Subcutaneous adipose tissue (tissue), 4 donors: Measurements from ENCODE around the gene EIPR1. TPM values are rescaled to one million over a fixed set of nuclear protein-coding genes. Genes with fewer than 3 reads are reported as not detected.

Experiments
- total RNA-seq, 4 donors: library from RNA; depleted of rRNA; stranded (reverse); fragments of >200 nt; gene quantifications; one replicate each; pipeline ENCODE4 v1.1.0, GENCODE V29; 2016
- TF ChIP-seq, protein P1 (sequence below): fragments of 450-650 bp; IDR thresholded peaks from one replicate; pipeline ENCODE4 v1.5.1; 2016; ENCODE audit warnings: low read depth, mild to moderate bottlenecking, control low read depth, antibody characterized with exemption, moderate library complexity

The EIPR1 gene
- total RNA-seq, 4 donors from 2014 or later, result 13.9 to 27.6 (median 16.1) TPM

DNA sequence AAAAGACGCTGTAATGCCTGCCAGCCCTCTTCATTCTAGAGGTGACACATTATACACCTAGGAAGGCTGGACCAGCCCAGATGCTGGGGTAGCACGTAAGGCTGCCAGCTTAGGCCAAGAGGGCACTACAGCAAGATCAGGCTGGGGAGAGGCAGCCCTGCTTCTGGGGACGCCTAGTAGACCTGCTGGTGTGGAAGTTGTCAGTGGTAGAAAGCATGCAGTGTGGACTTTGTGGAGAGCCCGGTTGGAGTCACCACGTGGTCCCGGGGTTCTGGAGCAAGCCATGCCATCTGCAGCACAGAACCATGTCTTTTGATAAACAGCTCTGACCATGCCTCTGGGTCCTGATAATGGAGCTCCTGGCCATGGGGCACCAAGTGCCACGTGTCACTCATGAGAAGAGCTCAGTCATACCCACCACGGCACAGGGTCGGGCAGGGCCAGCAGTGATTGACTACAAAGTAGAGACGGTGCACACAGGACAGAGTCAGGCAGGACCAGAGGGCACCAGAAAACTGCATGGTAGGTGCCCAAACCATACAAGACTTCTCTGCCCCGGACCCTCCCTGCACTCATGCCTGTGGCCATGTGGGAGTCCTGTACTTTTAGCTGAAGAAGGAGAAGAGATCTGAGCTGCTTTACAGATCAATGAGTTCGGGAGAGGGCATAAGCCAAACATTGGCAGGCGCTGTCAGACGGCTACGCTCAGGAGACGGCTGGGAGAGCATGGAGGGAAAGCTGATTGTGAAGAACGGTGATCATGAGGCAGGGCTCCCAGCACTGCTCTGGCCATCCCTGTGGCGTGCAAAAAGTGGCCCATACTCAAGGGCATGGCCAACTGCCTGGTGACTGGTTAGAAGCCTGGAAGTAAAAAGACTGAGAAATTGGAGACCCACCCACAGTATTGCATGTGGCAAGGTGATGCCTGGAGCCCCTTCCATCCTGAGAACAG lies 114.9 kb downstream of the EIPR1 start:
- TF ChIP-seq, protein P1, sequence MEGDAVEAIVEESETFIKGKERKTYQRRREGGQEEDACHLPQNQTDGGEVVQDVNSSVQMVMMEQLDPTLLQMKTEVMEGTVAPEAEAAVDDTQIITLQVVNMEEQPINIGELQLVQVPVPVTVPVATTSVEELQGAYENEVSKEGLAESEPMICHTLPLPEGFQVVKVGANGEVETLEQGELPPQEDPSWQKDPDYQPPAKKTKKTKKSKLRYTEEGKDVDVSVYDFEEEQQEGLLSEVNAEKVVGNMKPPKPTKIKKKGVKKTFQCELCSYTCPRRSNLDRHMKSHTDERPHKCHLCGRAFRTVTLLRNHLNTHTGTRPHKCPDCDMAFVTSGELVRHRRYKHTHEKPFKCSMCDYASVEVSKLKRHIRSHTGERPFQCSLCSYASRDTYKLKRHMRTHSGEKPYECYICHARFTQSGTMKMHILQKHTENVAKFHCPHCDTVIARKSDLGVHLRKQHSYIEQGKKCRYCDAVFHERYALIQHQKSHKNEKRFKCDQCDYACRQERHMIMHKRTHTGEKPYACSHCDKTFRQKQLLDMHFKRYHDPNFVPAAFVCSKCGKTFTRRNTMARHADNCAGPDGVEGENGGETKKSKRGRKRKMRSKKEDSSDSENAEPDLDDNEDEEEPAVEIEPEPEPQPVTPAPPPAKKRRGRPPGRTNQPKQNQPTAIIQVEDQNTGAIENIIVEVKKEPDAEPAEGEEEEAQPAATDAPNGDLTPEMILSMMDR, result no peak

DNA sequence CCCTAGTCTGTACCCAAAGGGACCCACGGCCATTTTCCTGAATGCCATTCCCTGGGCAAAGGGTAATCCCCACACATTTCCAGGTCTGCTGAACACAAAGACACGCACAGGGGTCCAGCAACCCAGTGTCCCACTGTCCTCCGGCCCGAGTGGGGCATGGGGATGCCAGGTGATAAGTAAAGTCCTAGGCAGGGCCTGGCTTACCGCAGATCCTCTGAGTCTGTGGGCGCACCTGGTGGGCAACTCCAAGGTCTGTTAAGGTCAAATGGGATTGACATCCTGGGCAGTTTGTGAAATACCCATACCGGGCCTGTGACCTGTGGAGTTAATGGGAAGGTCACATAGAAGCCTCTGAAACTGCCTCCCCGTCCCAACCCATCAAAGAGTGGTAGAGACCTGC lies 116.1 kb downstream of the EIPR1 start:
- TF ChIP-seq, protein P1, result no peak

DNA sequence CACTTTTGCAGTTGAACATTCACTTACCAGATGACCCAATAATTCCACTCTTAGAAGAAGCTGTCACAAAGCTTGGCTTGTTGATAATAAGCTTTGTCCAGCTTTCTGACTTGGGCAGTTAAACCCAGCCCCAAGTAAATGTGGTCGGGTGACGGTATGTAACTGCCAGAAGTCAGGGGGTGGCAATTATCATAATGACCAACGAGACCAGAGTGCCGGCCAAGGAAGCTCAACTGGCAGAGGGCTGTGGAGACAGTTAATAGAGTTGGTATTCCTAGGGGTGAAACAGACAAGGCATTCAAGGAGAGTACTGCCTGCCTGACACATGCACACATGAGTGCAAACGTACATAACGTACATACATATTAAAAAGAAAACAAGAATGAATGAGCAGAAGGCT lies 116.7 kb downstream of the EIPR1 start:
- TF ChIP-seq, protein P1, result no peak

DNA sequence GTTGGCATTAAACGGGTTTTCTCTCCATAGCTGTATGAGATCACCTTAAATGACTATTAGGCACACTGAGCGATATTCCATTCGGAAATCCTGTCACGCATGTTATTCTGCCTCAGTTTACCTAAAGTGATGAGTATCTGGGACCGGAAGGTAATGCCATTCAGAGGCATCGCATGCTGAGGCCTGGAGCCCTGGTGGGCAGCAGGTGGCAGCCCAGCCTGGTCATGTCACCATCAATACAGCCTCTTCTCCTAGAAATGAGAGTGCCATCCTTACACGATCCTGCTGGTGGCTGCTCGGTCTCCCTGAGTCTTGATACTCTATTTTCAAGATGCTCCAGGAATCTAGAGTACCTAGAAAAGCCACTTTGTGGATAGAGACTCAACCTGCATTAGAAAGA lies 119.8 kb downstream of the EIPR1 start:
- TF ChIP-seq, protein P1, result no peak

DNA sequence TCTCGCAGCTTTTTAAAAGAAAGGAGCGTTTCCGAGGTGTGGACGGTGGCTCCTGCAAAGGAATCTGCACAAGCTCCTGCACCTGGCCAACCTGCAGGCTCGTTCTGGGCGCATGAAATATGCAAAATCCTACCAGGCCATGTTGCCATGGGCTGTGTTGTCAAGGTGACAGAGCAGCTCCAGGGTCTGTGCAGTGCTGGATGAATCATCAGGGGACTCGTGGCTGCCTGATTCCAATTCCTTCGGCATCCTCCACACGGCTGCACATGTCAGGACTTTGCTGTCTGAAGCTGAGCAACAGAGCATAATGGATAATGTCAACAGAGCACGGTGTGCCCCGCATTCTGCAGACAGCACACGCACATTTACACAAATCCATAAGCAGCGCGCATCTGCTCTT lies 120.5 kb downstream of the EIPR1 start:
- TF ChIP-seq, protein P1, result no peak

DNA sequence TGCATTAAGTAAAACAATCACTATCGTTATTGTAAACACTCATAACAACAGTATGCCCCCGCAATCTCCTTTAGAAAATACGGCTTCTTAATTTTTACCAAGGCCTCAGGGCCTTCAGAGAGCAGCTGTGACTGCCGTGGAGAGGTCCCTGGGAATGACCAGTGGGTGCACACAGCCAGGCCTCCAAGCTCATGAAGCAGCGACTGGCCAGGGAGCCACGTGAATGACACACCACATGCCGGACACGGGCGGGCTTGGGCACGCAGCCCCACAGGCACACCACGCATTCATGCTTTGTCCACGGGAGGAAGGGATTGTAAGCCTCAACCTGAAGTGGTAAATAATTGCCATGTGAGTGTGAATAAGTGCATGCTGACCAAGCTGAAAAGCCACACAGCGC lies 121.0 kb downstream of the EIPR1 start:
- TF ChIP-seq, protein P1, result no peak

DNA sequence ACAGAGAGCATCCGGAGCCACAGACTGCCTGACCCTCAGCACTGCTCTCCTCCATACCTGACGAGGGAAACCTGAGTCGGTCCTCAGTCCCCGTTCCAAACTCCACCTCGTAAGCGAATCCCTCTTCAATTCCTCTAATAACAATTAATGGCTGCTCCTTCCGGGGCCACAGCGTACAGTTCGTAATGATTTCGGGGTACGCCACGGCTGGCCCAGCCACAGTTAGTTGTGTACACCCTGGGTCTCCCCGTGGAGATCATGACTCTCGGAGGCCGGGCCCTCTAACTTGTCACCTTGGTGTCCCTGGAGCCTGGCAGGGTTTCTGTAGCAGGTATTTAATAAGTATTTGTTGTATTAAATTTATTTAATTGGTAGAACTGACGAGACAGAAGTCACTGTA lies 121.5 kb downstream of the EIPR1 start:
- TF ChIP-seq, protein P1, result no peak
